Endothelial cell of umbilical vein (primary cell): ENCODE measurements around the gene AKAP8L. TPM values are rescaled to one million over a fixed set of nuclear protein-coding genes. Genes with fewer than 3 reads are reported as not detected.

Source experiments
- BruUV-seq: library from RNA; stranded (reverse); fragments of 400-500 nt; replicated peaks from 2 replicates; lab custom pipeline; 2021; lab: Mats Ljungman, UMichigan
- CTCF ChIA-PET: fragments of 300-600, 350-600 bp; sonication (Branson Sonifier 250); formaldehyde crosslinking; loops from one replicate; lab custom pipeline; 2021; ENCODE audit warnings: antibody characterized with exemption, inconsistent platforms; lab: Charles Lee
- POLR2A ChIA-PET: fragments of 300-600, 350-600 bp; sonication (Branson Sonifier 250); formaldehyde crosslinking; loops from one replicate; lab custom pipeline; 2021; ENCODE audit warnings: antibody characterized with exemption, inconsistent platforms; lab: Charles Lee
- DNase-seq: peaks from one replicate; pipeline ENCODE4 v3.0.0-alpha.2; 2011; ENCODE audit warnings: low read depth, low spot score
- FAIRE-seq: peaks from 2 replicates; lab custom pipeline; 2011; peaks lifted over from hg19 to GRCh38; lab: Jason Lieb, UNC
- H2AFZ ChIP-seq: 2 replicates; pipeline ENCODE4 v1.6.0; 2012; ENCODE audit warnings: low read depth, low read length, control low read depth, inconsistent platforms
- H3K27ac ChIP-seq: 2 replicates; pipeline ENCODE4 v1.5.1; 2011; ENCODE audit warnings: low read depth, mild to moderate bottlenecking, control low read depth, low read length, moderate library complexity; ENCODE audit not compliant: insufficient read depth
- H3K27me3 ChIP-seq, 2 experiments: 2 replicates each; pipeline versions ENCODE4 v1.6.0 to v1.6.1; 2011; ENCODE audit warnings: low read length in 2 of 2, mixed read lengths in 1 of 2; ENCODE audit not compliant: control insufficient read depth in 2 of 2, insufficient read depth in 2 of 2
- H3K36me3 ChIP-seq, 2 experiments: 2 replicates in 1 of 2; 3 replicates in 1 of 2; pipeline ENCODE4 v1.5.1; 2011; ENCODE audit warnings: low read length in 2 of 2, mild to moderate bottlenecking in 1 of 2, moderate library complexity in 1 of 2; ENCODE audit not compliant: control insufficient read depth in 2 of 2, insufficient read depth in 2 of 2; ENCODE audit errors: extremely low read depth in 1 of 2
- H3K4me1 ChIP-seq: 3 replicates; pipeline ENCODE4 v1.5.1; 2011; ENCODE audit warnings: mild to moderate bottlenecking, low read length; ENCODE audit not compliant: control insufficient read depth, insufficient read depth; ENCODE audit errors: extremely low read depth
- H3K4me2 ChIP-seq: 2 replicates; pipeline ENCODE4 v1.6.1; 2011; ENCODE audit warnings: low read length, control low read depth, mixed read lengths; ENCODE audit not compliant: insufficient read depth
- H3K4me3 ChIP-seq, 3 experiments: fragments of 200-600 bp in 1 of 3; sonication (generic), shearing (Covaris generic) in 1 of 3; replicated peaks in 1 of 3; 2 replicates each; pipeline ENCODE4 v1.5.1; 2011 to 2016; ENCODE audit warnings: control low read depth in 3 of 3, low read length in 3 of 3, mild to moderate bottlenecking in 2 of 3, inconsistent platforms in 1 of 3, low read depth in 1 of 3, moderate library complexity in 1 of 3; ENCODE audit not compliant: insufficient read depth in 1 of 3
- H3K79me2 ChIP-seq: 2 replicates; pipeline ENCODE4 v1.6.0; 2012; ENCODE audit warnings: low read length, inconsistent platforms; ENCODE audit not compliant: control insufficient read depth, insufficient read depth
- H3K9ac ChIP-seq: replicated peaks from 2 replicates; pipeline ENCODE3; 2011; ENCODE audit warnings: low read length, control low read depth; ENCODE audit not compliant: insufficient read depth; ENCODE audit errors: extremely low read depth
- H3K9me1 ChIP-seq: replicated peaks from 3 replicates; pipeline ENCODE4 v1.6.0; 2011; ENCODE audit warnings: mild to moderate bottlenecking, low read length; ENCODE audit not compliant: control insufficient read depth, insufficient read depth; ENCODE audit errors: extremely low read depth
- H3K9me3 ChIP-seq: replicated peaks from 2 replicates; pipeline ENCODE4 v1.5.1; 2012; ENCODE audit warnings: low read length, inconsistent platforms; ENCODE audit not compliant: control insufficient read depth, insufficient read depth
- H4K20me1 ChIP-seq: replicated peaks from 2 replicates; pipeline ENCODE3; 2011; ENCODE audit warnings: mild to moderate bottlenecking, low read length; ENCODE audit not compliant: control insufficient read depth, insufficient read depth; ENCODE audit errors: extremely low read depth
- CTCF ChIP-seq, 2 donors: IDR thresholded peaks; 1 replicate in 1 of 2; 2 replicates in 1 of 2; pipeline ENCODE4 v1.5.1; 2011; ENCODE audit warnings: low read length in 2 of 2, mild to moderate bottlenecking in 2 of 2, moderate library complexity in 2 of 2, control low read depth in 1 of 2, inconsistent platforms in 1 of 2, low read depth in 1 of 2; ENCODE audit not compliant: insufficient read depth in 1 of 2; ENCODE audit errors: extremely low read depth in 1 of 2
- EZH2 ChIP-seq: IDR thresholded peaks from 2 replicates; pipeline ENCODE4 v1.6.1; 2012; ENCODE audit warnings: borderline replicate concordance, low read depth, mild to moderate bottlenecking, moderate library complexity, low read length, inconsistent platforms; ENCODE audit not compliant: severe bottlenecking
- FOS ChIP-seq: IDR thresholded peaks from 2 replicates; pipeline ENCODE4 v1.6.1; 2011; ENCODE audit warnings: mild to moderate bottlenecking, low read length, moderate library complexity, borderline replicate concordance; ENCODE audit not compliant: insufficient read depth
- GATA2 ChIP-seq: IDR thresholded peaks from 2 replicates; pipeline ENCODE4 v1.7.0; 2011; ENCODE audit warnings: low read depth, mild to moderate bottlenecking, moderate library complexity, mixed read lengths, low read length; ENCODE audit not compliant: insufficient read length, insufficient read depth
- JUN ChIP-seq: IDR thresholded peaks from 2 replicates; pipeline ENCODE4 v1.6.1; 2011; ENCODE audit warnings: borderline replicate concordance, low read depth; ENCODE audit not compliant: insufficient read length, insufficient read depth
- MAX ChIP-seq: IDR thresholded peaks from 2 replicates; pipeline ENCODE4 v1.6.1; 2011; ENCODE audit not compliant: insufficient read depth, insufficient read length
- MYC ChIP-seq: IDR thresholded peaks from one replicate; pipeline ENCODE4 v1.6.1; 2011; ENCODE audit warnings: mild to moderate bottlenecking, low read depth, low read length
- POLR2A ChIP-seq: IDR thresholded peaks from 2 replicates; pipeline ENCODE4 v1.6.1; 2012; ENCODE audit warnings: low read depth, mild to moderate bottlenecking, control low read depth, low read length
- POLR2AphosphoS5 ChIP-seq: IDR thresholded peaks from 2 replicates; pipeline ENCODE4 v1.6.1; 2012; ENCODE audit warnings: low read depth, mild to moderate bottlenecking, control low read depth, low read length, moderate library complexity; ENCODE audit not compliant: insufficient read depth
- dilution Hi-C: fragments of 300-500 bp; cut with MboI; formaldehyde crosslinking; loops from one replicate; pipeline ENCODE4 v1.15.0; 2019; ENCODE audit warnings: low sequenced_read_pairs; ENCODE audit not compliant: extremely low pct_ligation_motif_present
- intact Hi-C: fragments of 100-400 bp; cut with micrococcal nuclease; formaldehyde crosslinking; loops from one replicate; pipeline ENCODE4 v1.10.0; 2022
- polyA plus RNA-seq, 4 experiments: library from polyadenylated mRNA; depleted of rRNA in 3 of 4; stranded (reverse) in 3 of 4; unstranded in 1 of 4; fragments of >200 nt; gene quantifications; 2 replicates each; pipeline versions ENCODE4 v1.2.1 to v1.2.3, GENCODE V29; 2011 to 2012; ENCODE audit warnings: missing spikeins in 1 of 4
- total RNA-seq: library from RNA; stranded (reverse); gene quantifications from 2 replicates; pipeline ENCODE4 v1.2.3, GENCODE V29; 2021

AKAP8L gene
- total and polyA plus RNA-seq, 2 donors (not counting 3 experiments of a cell fraction or from before 2014, with no cell fraction given), result 63.9 to 99.6 TPM

DNA sequence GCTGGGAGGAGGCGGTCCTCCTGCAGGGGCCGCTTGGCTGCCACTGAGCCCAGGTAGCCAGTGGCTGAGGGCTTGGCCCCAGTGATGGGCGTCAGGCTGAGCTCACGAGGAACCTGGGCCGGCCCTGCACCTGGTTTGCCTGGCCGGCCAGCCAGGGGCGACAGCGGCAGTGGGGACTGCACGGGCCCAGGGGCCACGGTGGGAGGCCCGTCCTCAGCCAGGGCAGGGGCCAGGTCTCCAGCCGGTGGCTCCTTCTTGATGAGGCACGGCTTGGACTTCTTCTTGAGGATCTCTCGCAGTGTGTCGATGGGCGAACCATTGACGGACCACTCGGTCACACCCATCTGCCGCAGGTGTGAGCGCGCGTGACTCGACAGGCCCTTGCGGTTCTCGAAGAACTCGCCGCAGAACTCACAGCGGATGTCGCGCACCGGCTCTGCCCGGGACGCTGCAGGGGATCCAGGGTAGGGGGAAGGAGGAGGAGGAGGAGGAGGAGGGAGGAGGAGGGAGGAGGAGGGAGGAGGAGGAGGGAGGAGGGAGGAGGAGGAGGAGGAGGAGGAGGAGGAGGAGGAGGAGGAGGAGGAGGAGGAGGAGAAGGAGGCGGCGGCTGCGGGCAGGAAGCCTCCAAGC is 6.6 kb upstream of the AKAP8L start:
- Histone ChIP-seq H3K27ac (no peak overlapping the region), H3K9me3 (no peaks in the 10 kb centered on the region), H3K4me2 (no peak overlapping the region), H3K27me3 (no peaks in the 10 kb centered on the region), H3K4me1 (no peaks in the 10 kb centered on the region), H3K36me3 (peaks cover 12 to 56% of the 10 kb centered on the region in 2 experiments), H3K4me3 (no peak overlapping the region), H4K20me1 (no peaks in the 10 kb centered on the region), H3K9ac (no peak overlapping the region), H3K9me1 (no peaks in the 10 kb centered on the region), H2AFZ (no peak overlapping the region), H3K79me2 (peaks cover 27% of the 10 kb centered on the region)
- TF ChIP-seq JUN (no peak), MYC (no peak), POLR2A (no peak), CTCF (IDR thresholded peaks at IDR 0.05; ENCODE audit: extremely low read depth in 1 of 2, insufficient read depth in 1 of 2, low read depth in 1 of 2, low read length in 2 of 2) (no peak), EZH2 (no peak), POLR2AphosphoS5 (no peak), FOS (no peak), MAX (no peak), GATA2 (no peak)
- ChIA-PET CTCF (no interaction called here), POLR2A (no interaction called here)
- no peak for FAIRE-seq
- intact Hi-C loops (no loop called here), dilution Hi-C loops (no loop called here)
- no peak for DNase-seq
- no TSS peak for BruUV-seq
